ENCODE data around the gene TMEM92.

TMEM92 gene

DNA sequence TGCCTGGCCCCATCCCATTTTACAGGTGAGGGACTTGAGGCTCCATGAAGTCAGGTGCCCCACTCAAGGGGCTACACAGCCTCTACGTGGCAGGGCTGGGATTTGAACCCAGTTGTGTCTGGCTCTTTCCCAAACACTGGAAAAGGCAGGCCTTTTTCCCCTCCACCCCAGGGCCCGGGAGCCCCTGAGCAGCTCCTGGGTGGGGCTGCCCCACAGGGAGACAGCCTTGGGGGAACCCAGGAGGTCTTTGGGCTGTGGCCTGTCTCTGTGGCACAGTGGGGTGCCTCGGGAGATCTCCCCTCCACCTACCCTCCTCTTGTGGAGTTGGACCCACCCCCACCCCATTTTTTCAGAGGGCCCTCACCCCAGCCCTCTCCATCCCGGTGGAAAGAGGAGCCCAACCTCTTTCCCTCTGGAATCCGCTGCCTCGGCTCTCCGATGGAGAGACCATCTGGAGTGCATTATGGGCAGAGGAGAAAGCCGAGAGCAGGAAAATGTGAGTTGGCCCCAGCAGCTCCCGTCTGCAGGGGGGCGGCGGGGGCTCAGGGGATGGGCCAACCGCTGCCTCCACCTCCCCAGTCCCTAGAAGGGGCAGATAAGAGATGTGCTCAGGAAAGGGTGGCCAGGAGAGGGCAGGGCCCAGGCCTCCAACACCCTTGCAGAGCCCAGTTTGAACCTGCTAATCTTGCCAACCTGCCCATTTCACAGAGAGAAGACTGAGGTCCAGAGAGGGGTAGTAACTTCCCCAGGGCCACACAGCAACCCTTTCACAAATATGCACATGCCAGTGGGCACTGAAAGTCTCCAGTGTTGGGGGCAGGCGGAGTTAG is 15.4 kb upstream of the TMEM92 start:
- no peaks in the 10 kb centered on the region for H3K36me3 Mint-ChIP-seq
- H3K4me1 Mint-ChIP-seq: no peaks in the 10 kb centered on the region
- H3K27me3 Mint-ChIP-seq: no peaks in the 10 kb centered on the region
- H3K4me3 Mint-ChIP-seq: no peak overlapping the region
- H3K9me3 Mint-ChIP-seq: no peaks in the 10 kb centered on the region
- H3K27ac Mint-ChIP-seq: no peak overlapping the region

DNA sequence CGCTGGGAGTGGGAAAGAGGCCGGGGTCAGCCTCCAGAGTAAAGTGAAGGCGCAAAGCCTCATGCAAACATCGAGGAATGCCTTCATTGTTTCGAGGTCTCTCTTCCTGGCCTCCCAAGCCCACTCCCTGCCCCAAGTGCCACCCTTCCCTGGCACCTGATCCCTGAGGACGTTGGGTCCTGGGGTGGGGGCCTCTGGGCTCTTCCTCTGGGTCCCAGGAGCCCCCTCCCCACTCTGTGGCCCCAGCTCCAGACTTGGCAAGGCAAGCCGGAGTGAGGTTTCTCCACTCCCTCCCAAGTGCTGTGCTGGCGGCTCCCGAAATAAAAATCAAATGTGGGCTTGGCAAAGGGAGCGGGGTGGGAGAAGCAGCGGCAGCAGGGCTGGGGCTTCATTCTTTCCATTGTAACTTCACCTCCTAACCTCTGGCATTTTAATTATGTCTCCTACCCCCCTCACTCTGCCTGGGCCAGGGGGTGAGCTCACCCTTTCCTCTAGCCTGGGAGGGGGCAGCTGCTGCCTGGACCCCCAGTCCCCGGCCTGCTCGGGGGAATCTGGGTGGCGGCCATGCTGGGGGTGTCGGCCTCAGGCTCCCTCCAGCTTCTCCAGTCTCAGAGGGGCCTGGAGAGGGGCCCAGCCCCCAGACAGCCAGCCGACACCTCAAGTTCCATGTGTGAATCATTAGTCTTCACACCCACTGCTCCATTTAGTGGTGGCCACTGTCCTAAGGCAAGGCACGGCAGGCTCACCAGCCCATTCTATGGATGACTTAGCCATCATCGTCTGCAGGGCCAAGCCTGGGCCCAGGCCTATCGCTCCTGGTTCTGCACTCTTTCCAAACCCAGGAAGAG is 14.6 kb upstream of the TMEM92 start:
- Mint-ChIP-seq H3K27me3 (no peaks in the 10 kb centered on the region), H3K4me1 (no peaks in the 10 kb centered on the region), H3K4me3 (no peak overlapping the region), H3K36me3 (no peaks in the 10 kb centered on the region), H3K9me3 (no peaks in the 10 kb centered on the region), H3K27ac (no peak overlapping the region)

DNA sequence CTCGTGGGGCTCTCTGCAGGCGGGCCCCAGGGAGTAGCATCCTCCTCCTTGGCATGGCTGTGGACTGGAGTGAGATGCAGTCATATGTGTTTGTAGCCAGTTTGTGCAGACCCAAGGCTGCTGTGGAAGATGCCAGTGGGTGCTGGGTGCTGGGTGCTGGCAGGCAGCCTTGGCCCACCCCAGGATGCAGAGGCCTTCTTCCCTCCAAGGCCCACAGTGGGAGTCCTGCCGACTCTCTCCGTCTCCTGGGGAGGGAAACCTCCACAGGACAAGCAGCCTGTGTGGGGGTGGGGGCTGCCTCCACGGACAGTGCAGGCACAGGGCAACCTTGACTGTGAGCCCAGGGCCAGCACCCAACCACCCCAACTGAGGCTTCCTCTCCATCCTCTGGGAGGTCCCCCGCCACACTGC is 13.8 kb upstream of the TMEM92 start:
- no peaks in the 10 kb centered on the region for H3K27me3 Mint-ChIP-seq
- H3K4me3 Mint-ChIP-seq: no peak overlapping the region
- H3K4me1 Mint-ChIP-seq: no peaks in the 10 kb centered on the region
- no peaks in the 10 kb centered on the region for H3K9me3 Mint-ChIP-seq
- no peak overlapping the region for H3K27ac Mint-ChIP-seq
- no peaks in the 10 kb centered on the region for H3K36me3 Mint-ChIP-seq

DNA sequence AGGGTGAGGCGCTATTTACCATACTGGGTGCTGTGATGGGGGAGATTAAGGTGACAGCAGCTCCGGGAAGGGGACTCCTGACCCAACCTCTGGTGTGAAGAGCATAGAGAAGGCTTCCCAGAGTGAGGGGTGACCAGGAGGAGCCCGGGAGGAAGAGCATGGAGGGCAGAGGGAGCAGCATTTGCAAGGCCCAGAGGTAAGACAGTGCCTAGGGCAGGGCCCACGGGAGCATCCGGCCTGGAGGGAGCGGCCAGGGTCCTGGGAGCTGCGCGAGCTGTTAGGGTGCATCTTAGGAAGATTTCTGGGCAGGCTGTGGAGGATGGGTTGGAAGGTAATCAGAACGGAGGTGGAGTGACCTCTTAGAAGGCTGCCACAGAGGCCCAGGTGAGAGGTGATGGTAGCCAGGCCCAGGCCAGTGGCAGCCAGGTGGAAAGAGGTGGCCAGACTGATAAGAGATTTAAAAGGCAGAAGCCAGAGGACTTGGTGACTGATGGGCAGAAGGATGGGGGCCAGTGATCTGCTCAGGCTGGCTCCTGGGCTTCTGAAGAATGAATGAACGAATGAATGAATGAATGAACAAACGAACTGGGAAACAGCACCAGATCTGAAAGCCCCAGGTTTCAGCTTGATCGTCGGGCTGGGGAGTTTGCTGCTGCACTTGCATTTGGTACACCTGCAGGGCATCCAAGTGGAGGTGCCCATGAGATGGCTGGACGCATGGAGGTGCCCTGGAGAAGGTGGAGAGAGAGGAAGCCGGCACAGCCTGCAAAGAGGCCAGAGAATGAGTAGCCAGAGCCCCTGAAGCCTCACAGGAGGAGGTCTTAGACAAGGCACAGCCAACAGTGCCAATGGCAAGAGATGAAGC is 13.0 kb upstream of the TMEM92 start:
- Mint-ChIP-seq H3K36me3 (no peaks in the 10 kb centered on the region), H3K27ac (no peak overlapping the region), H3K4me1 (no peaks in the 10 kb centered on the region), H3K4me3 (no peak overlapping the region), H3K9me3 (no peaks in the 10 kb centered on the region), H3K27me3 (no peaks in the 10 kb centered on the region)

DNA sequence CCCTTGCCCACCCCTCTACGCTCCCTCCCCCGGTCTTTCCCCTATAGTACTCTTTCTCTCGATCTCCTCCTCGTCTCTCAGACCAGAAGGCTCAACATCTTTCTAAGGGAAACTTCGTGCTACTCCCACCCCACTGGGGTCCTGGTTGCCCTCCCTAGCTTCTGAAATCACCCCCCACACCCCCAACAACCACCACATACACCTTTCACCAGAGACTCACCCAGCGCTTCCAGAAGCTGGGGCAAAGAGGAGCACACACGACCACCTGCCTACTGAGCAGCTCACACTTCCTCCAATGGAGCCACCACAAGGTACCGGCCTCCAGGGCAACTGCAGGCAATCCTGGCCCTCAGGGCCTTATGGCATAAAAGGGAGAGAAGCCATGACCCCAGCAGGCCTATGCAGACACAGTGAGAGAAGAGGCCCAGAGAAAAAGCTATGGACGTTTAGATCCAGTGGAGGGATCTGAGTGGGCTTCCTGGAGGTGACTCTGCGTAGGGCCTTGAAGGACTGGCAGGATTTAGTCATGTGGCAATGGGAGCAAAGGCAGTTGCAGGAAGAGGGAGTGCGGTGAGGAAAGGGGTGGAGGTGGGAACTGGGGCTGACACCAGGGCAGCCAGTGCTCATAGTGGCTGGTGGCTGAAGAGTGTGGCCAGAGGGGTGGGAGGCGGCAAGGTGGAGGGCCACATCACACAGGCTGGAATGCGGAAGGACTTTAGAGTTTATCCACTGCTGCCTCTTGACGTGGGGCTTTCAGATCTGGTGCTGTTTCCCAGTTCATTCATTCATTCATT is 12.1 kb upstream of the TMEM92 start:
- H3K4me1 Mint-ChIP-seq: no peaks in the 10 kb centered on the region
- no peak overlapping the region for H3K27ac Mint-ChIP-seq
- H3K27me3 Mint-ChIP-seq: no peaks in the 10 kb centered on the region

DNA sequence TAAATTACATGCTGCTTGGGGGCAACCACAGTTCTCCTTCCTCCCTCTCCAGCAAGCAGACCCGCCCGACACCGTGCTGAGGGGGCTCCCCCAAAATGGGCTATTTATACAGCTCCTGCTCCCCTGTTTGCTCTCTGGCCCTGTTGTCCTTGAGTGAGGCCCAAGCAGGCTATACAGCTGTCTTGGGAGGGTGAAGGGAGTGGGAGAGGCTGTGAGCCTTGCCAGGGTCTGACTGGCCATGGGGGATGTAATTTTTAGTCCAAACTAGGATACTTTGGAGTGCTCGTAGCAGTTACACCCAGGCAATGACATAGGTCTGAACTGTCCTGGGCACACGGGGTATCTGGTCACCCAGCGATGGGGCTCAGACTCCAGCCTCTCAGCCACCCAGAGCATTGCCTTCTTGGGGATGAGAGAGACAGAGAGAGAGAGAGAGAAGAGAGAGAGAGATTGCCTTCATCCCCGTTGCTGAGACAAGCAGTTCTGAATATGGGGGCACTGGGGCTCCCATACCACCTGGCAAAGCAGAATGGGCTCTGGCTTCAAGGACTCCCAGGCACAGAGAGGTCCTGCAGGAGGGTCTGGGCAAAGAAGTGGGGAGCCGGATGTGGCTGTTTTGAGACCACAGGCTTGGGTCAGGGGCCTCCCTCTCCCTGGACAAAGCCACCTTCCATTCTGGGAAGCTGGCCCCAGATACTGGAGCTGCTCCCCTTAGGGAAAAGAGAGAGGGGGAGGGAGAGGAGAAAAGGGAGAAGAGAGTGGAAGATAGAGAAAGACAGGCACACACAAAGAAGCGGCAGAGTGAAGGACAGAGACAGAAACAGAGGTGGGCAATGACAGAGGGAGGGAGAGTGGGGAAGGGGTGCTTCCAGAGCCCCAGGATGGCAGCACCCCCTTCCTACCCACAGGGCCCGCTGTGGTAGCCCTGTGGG is 10.7 kb upstream of the TMEM92 start:
- no peaks in the 10 kb centered on the region for H3K4me1 Mint-ChIP-seq
- no peak overlapping the region for H3K4me3 Mint-ChIP-seq
- H3K9me3 Mint-ChIP-seq: no peaks in the 10 kb centered on the region

More for the DNA sequence above, 12.1 kb upstream of the TMEM92 start:
- Mint-ChIP-seq H3K9me3 (no peaks in the 10 kb centered on the region), H3K4me3 (no peak overlapping the region), H3K36me3 (no peaks in the 10 kb centered on the region)

DNA sequence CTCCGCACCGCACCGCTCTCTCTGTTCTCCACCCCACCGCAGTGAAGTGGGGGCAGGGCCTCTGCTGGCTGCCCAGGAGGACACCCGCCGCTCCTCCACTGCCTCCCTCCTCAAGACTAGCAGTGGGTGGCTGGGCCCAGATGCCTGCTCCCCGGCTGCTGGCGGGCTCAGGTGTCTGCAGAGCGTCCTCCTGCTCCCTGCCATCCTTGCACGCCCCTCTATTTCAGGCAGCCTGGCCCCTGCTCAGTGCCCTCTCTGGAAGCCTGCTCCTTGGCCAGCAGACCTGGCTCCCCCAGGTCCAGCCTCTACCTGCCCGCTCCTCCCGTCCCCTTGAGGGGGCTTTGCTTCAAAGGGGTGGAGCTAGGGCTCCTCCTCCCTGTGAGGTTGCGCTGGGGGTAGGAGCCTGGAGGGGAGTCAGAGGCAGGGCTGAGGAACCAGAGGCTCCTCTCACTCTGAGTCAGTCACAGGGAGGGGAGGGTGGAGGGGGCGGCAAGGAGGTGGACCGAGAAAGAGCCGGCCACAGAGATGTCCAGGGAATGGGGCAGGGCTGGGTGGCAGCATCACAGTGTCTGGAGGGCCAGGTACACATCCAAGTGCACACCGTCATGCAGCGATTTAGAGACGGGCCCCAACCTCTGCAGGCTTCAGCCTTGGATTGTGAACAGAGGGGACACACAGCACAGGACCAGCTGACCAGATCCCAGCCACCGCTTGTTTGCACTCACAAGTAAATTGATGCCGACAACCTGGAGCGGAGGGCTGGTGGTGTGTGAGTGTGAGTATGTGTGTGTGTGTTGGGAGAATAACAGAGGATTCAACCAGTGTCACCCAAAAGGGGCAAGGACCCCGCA is 9.8 kb upstream of the TMEM92 start:
- no peak overlapping the region for H3K4me3 Mint-ChIP-seq
- no peak overlapping the region for H3K27ac Mint-ChIP-seq
- H3K36me3 Mint-ChIP-seq: no peaks in the 10 kb centered on the region
- H3K4me1 Mint-ChIP-seq: no peaks in the 10 kb centered on the region
- H3K9me3 Mint-ChIP-seq: no peaks in the 10 kb centered on the region
- H3K27me3 Mint-ChIP-seq: no peaks in the 10 kb centered on the region

More for the DNA sequence above, 10.7 kb upstream of the TMEM92 start:
- H3K27me3 Mint-ChIP-seq: no peaks in the 10 kb centered on the region
- H3K27ac Mint-ChIP-seq: no peak overlapping the region
- H3K36me3 Mint-ChIP-seq: no peaks in the 10 kb centered on the region

DNA sequence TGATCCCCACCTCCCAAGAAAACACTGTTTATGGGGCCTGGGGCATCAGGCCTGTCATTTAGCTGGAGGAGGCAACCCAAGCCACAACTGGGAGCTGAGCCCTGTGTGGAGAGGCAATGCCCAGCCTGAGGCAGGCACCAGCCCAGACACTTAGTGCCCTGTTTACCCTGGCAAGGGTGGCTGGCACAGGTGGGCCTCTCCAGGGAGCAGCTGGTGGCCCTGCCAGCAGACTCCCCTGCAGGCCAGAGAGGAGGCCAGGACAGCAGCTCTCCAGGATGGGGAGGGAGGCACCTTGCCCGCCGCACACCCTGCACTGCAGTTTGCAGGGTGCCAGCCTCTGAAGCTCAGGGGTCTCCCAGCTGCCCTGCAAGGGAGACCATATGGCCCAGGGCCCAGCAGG is 9.1 kb upstream of the TMEM92 start:
- Mint-ChIP-seq H3K27ac (no peak overlapping the region), H3K9me3 (no peaks in the 10 kb centered on the region), H3K36me3 (no peaks in the 10 kb centered on the region), H3K4me1 (no peaks in the 10 kb centered on the region), H3K4me3 (no peak overlapping the region), H3K27me3 (no peaks in the 10 kb centered on the region)

DNA sequence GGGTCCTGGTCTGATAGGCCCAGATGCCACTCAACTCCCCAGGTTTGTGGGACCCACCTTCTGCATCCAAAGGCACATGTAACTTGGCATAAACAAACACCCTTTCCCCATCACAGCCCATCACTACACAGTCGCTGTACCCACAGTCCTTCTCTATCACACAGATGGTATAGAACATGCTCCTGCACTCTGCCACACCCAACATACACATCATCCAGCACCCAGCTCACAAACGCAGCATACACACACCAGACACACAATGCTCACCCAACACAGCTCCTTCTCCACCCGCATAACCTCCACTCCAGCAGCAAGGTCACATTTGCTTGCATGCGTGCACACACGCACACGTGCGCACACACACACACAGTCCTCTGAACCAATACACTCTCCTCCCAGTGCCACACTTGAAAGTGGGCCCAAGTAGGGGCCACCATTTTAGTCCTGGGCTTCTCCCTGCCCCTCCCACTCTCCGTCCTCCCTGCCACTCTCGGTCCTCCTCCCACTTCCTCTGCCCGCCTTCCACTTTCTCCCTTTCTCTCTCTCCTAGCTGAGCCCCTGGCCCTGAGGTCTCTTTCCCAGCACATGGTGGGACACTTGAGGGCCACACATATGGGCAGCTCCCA is 8.5 kb upstream of the TMEM92 start:
- Mint-ChIP-seq H3K36me3 (no peaks in the 10 kb centered on the region), H3K4me1 (no peaks in the 10 kb centered on the region), H3K27me3 (no peaks in the 10 kb centered on the region), H3K9me3 (no peaks in the 10 kb centered on the region), H3K4me3 (no peak overlapping the region), H3K27ac (no peak overlapping the region)

DNA sequence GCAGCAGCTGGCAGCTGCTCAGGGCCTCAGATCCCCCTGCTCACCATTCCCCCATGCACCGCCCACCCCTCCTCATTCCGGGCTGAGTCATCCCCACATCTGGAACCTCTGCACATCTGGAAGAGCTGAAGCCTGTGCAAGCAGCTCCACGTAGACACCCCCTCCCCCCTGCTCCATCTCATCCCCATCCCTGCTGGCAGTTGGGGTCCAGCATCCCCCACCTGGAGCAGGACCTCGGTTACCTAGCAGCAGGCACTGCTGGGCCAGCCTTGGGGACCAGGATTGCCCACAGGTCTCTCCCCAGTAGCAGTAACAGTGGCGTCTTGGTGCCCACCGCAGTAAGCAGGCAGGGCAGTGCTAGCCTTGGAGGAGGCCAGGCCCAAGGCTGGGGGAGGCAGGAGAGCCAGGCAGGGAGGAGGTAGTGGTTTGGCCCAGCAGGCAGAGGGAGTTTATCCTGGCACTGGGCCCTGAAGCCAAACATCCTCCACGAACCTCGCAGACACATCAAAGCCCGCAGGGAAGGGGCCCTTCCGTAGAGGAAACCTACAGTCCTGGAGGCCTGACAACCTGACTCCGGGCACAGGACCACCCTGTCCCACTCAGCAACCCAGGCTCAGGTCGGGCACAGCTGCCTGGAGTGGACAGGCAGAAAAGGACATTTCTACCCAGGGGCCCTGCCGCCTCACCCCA is 7.7 kb upstream of the TMEM92 start:
- Mint-ChIP-seq H3K4me1 (no peaks in the 10 kb centered on the region), H3K27ac (no peak overlapping the region), H3K4me3 (no peak overlapping the region), H3K9me3 (no peaks in the 10 kb centered on the region), H3K27me3 (no peaks in the 10 kb centered on the region), H3K36me3 (no peaks in the 10 kb centered on the region)

DNA sequence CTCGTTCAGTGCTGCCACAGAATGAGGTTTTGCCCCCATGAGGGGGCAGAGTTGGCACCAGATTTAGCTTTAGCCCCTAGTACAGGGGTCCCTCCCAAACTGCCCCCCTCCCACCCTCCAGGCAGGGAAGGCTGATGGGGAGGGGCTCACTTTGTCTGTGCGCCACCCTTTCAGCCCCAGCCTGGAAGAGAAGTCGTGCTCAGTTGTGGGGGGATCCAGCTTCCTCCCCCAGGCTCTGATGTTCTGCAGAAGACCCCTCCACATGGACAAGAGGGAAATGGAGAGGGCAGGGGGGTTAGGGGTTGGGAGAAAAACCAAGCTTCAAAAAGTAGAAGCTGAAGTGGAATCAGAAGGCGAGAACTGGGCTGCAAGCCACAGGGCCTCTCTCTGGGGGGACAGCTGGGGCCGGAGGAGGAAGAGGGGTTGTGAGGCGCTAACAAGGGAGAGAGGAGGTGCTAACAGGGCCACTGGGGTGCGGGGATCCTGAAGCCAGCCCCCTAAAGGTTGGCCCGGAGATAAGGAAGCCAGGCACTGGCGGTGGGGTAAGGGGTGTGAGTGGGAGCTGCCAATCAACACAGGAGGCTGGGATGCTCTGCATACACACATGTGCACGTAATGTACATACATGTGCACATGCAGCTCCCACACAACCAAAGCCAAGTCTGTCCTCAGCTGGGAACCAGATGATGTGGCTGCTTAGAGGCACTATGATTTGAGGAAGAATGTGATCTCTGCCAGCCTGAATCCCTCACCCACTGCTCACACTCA is 7.0 kb upstream of the TMEM92 start:
- Mint-ChIP-seq H3K9me3 (no peaks in the 10 kb centered on the region), H3K27me3 (peaks cover 1% of the 10 kb centered on the region), H3K4me3 (no peak overlapping the region), H3K36me3 (no peaks in the 10 kb centered on the region), H3K27ac (no peak overlapping the region), H3K4me1 (no peaks in the 10 kb centered on the region)

DNA sequence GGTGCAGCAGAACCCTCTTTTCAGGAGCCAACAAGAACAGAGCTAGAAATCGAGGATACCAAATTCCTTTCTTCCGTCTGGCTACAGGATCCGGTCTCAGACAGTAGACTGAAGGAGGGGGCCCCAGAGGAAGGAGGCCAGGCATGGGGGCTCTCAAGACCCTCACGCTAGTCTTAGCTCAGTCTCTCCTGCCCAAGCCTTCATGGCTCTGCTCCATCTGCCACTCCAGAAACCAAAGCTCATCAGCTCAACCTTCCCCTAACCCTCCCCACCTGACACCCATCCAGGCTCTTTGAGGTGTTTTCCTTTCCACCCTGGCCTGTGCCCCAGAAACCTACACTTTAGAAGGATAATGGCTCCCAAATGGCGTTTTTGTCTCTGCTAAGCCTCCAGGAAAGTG is 6.2 kb upstream of the TMEM92 start:
- no peaks in the 10 kb centered on the region for H3K9me3 Mint-ChIP-seq
- H3K4me3 Mint-ChIP-seq: no peak overlapping the region
- H3K36me3 Mint-ChIP-seq: no peaks in the 10 kb centered on the region
- H3K27ac Mint-ChIP-seq: no peak overlapping the region
- peaks cover 6% of the 10 kb centered on the region for H3K4me1 Mint-ChIP-seq
- H3K27me3 Mint-ChIP-seq: peaks cover 6% of the 10 kb centered on the region
